NCI-H1048 (cell line): ENCODE data around the gene PRXL2A.
"Not testable (repeated sequence)": the region's sequence is repeated elsewhere in the genome, so short reads cannot be mapped to it uniquely, and the experiment has no call there.

Source experiments
- DNase-seq: peaks from one replicate; lab custom pipeline; 2025; lab: John Stamatoyannopoulos, UW

Gene PRXL2A

DNA sequence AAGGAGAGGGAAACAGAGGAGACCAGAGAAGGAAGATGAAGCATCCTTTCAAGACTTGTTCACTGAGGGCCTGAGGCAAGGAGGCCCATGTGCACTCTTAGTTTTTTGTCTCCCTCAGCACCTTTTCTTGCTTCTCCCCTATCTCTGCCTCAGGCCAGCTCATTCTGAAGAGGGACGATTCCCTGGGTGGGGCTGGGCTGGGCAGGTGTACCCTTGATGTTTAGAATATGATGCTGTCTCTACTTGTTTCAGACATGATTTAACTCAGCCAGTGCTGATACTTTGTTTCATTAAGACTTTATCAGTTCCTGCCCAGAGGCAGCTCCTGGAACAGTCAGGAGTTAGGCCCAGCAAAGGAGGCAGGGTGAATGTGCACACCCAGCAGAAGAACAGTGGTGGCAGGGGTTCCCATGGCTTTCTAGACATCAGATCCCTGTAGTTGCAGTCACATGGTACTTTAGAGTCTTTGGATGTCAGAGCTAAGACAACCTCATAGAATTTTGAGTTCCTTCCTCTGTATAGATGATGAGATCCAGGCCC is 3.4 kb downstream of the PRXL2A start:
- DNase-seq = no peak

DNA sequence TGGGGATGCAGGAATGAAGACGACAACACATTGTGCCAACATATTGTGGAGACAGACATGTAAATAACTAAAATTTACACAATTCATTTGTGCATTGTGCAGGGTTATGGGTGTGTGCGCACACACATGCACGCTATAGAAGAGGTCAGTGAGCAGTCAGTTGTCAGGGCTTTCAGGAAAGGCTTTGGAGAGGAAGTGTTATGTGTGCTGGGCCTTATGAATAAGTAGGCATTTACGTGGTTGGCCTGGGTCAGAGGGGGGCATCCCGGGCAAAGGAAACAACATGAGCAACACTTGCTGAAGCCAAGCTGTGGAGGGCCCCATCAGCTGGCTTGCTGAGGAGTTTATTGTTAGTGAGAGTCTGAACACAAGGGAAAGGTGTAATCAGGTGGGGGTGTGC is 4.1 kb downstream of the PRXL2A start:
- DNase-seq = no peak

DNA sequence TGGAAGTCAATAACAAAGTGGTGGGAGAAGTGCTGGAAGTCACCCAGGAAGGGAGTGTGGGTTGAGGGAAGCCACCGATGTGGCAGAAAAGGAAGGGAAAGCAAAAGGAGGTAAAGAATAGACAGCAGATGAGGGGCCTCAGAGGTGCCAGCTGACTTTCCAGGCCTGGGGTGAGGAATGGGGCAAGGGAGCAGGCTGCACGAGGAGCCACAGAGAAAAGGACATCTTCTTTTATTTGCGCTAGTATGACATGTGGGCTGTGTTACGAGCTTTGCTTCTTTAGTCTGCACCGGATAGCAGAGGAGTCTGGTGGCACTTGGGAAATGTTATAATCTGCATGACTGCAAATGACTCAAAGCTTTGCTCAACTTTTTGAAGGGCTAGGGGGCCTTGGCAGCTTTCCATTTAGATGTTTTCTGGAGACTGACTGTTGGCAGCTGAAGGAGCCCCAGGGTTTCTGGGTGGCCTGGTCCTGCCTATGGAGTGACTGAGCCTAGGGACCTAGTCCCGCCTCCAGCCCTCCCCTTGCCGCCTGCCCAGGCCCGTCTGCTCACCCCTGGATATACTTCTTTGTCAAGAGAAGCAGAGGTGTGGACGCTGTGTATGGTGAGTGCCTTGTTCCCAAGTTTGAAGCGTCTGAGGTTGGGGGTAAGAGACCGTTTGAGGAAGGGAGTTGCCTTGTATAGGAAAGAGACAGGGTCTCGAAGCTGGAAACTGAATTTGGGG is 5.1 kb downstream of the PRXL2A start:
- DNase-seq = no peak

DNA sequence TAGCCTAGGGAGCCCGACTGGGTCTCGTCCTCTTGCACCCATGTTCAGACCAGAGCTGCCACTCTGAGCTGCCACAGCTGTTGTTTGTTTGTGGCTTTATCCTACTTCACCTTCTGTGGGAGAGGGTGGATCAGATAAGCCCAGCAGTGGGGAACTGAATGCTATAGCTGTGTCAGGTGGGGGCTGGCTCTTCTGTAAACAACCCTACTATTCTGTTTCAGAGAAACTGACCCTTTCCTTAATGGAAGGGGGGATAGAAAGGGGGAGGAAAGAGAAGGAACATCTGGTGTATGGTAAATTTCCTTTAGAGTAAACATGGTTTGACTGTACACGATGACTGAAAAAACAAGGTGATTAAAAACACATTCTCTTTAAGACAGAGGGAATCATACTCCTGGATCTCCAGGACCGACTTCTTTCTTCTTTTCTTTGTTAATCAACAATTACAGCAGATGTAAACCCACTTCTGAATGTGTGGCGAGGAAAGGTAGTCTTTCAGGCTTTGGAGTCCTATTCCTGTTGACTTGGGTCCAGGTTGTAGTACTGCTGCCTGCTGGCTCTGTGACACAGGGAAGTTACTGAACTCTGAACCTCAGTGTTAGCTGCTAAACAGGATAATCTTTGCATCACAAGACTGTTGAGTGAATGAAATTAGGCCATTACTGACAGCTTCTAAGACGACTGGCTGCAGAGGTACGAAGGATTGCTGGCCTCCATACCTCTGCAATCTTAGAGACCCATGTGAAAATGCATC is 6.0 kb downstream of the PRXL2A start:
- DNase-seq = no peak

DNA sequence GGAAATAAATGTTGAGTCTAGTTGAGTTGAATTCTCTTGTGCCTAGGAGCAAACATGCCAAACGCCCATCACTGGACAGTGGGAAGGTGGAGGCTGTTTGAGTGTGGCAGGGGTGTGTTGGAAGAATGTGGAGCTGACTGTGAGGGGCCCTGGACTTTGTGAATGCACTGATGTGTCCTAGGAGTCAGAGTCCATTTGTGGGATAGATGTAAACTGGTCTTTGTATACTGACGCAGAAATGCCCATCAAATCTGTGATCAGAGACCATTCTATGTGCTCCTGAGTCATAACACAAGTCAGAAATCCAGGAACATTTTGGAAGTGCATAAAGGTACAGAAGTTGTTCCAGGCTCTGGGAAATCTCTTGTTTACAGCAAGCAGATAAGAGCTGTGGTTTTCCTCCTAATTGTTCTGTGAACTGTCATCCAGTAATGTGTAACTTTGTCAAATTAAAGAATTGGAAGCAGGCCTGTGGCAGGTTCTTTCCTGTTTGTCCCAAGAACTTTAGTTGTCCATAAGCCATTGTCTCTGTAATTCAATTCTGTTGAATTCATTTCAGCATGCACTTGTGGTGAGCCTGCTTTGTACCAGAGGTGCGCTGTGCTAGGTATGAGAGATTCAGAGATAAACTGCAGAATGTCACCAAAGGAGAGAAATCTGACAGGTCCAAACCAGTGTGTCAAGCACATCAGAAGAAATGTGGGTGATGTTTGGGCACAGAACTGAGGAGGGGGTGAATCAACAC is 7.6 kb downstream of the PRXL2A start:
- no peak for DNase-seq

DNA sequence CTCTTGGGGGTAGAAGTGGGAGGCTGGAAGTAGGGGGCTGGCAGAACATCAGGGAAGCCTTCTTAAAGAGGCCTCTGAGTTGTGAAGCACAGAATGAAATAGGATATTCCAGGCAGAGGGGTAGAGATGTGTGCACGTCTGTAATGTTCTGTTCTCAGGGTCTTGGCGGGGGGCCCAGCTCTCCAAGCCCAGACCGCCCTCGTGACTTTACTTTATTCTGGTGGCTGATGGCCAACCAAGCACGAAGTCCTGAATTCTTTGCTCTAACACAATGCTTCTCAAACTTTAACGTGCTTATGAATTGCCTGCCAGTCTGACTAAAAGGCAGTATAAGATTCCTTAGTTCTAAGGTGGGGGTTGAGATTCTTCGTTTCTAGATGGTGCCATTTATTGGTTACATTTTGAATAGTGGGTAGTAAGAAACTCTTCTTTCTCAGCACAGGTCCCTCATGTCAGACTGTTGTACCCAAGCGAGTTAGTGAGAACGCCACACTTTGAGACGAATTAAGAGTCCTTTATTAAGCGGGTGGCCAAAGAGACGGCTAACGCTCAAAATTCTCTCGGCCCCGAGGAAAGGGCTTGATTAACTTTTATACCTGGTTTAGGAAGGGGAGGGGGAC is 8.2 kb downstream of the PRXL2A start:
- no peak for DNase-seq

DNA sequence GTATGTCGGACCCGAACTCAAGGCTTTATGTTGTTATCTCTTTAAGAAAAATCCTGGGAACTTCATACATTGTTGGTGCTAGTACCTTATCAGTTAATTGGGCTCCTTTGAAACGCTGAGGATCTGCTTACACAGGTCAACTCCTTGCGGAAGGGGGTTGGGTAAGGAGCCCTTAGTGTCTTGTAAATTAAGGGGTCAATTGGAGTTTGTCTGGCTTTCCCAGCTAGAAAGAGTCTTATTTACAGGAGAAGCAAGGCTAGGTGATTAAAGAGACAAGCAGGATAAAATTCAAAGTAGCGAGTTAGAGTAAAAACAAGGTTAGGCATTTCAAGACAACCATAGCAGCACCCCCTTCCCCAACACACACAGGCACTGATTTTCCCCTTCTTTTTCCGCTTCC is 8.9 kb downstream of the PRXL2A start:
- DNase-seq = not testable (repeated sequence)

DNA sequence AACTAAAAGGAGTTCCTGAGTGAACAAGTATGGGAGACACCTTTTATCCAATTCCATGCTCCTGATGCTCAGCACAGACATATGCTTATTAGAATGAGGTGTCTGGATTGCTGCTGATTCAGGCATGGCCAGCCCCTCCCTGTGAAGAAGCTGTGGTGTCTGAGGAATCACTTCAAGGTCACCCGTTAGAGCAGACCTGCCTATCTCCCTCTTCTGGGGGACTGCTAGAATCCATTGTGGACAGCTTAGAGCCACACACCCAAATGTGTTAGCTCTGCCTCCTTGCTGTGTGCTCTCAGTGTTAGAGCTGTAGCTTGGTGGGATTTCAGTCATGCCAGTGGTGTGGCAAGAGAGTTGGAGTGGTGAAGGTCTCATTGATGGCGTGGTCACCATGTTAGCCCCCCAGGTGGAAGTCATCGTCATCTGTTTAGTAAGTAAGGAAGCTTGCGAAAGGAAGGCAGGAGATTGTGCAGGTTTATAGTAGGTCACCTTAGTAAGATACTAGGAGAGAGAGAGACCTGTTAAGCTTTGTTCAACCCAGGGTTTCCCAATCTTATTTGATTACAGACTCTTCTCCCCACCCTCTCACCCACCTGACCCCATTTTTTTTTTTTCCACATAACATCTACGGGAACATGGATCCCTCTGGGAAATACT is 12.8 kb downstream of the PRXL2A start:
- no peak for DNase-seq

DNA sequence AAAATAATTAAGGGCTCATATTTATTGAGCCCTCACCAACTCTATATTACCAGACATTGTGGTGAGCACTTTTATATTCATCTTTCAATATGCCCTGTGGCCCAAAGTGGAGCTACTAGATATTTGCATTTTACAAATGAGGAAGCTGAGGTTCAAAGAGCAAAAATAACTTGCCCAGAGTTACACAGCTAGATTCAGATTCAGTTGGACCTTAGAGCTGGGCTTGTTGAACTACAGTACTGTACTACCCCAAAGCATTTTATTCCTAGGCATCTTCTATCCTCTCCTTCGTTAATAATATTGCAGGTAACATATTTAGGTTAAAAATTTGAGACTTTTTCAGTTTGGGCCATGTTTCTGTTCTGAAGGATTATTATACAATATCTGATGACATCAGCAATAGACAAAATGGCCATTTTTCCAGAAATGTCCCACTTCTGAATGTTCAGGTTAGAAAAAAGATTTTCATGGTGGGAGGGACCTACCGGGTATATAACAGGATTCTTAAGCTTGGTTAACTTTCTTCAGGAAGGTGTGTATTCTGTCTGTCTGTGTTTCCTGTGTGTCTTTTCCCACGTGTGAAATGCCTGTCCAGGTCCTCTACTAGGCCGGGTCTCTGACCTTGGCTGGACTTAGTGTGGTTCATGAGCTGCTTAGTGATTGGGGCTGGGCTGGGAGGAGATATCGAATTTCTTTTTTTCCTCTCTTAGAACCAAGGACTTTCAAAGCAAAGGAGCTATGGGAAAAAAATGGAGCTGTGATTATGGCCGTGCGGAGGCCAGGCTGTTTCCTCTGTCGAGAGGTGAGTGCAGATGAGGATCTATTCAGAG is 13.6 kb downstream of the PRXL2A start:
- DNase-seq = no peak

DNA sequence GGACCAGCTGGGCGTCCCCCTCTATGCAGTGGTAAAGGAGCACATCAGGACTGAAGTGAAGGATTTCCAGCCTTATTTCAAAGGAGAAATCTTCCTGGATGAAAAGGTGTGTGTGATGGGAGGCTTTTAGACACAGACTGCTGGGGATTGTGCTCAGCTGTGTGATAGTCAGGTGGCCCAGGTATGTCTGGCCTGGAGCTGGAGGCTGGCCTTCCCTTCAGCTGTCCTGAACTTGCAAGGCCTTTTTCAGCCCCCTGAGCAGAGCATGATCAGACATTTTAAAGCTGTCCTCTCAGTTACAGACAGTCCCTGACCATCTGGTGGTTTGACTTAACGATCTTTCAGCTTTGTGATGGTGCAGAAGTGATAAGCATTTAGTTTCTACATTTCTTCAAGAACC is 17.6 kb downstream of the PRXL2A start:
- DNase-seq = no peak

DNA sequence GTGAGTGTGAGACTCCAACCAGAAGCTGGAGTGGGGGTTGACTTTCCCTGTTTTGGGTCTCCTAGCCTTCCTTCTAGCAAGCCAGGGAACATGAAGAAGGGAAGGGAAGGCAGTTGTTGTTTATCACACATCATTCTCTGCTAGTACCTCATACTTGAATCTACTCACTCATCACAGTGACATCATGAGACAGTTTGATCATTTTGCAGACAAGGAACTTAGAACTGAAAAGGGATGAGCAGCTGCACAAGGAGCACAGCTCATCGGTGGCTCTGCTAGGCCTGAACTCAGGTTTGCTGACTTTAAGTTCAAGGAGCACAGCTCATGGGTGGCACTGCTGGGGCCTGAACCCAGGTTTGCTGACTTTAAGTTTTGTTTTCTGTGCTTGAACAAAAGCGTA is 19.2 kb downstream of the PRXL2A start:
- DNase-seq = no peak

DNA sequence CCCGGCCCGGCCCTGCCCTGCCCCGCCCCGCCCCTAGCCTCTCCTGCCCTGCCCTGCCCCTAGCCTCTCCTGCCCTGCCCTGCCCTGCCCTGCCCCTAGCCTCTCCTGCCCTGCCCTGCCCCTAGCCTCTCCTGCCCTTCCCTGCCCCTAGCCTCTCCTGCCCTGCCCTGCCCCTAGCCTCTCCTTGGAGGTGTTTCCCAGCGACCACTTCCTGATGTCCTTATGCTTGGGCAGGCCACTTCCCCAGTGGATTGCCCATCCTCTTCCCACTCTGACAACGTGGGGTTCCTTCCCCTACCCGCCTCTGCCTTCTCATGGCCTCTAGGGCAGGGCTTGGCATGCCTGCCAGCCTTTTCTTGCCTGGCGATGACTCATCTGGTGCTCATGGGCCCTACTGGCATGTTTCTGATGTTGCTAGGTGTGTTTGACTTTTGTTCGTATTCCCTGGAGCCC is 21.2 kb downstream of the PRXL2A start:
- DNase-seq = no peak

DNA sequence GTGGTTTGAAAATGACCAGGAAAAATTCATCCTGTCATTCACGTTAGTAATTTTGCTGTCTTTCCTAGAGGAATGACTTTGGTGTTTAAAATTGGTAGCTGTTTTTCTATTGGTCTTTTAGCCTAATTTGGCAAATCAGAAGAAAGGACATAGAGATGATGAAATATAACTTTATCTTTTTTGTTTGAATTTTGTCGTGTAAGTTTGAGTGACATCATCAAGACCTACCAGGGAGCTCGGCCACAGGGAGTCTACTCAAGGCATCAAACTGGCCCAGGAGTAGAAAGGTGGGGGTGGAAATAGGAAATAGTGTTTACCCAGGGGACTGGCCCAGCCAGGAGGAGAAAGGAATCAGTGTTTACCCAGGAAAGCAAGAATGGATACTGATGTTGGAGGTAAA is 24.8 kb downstream of the PRXL2A start:
- DNase-seq = no peak

DNA sequence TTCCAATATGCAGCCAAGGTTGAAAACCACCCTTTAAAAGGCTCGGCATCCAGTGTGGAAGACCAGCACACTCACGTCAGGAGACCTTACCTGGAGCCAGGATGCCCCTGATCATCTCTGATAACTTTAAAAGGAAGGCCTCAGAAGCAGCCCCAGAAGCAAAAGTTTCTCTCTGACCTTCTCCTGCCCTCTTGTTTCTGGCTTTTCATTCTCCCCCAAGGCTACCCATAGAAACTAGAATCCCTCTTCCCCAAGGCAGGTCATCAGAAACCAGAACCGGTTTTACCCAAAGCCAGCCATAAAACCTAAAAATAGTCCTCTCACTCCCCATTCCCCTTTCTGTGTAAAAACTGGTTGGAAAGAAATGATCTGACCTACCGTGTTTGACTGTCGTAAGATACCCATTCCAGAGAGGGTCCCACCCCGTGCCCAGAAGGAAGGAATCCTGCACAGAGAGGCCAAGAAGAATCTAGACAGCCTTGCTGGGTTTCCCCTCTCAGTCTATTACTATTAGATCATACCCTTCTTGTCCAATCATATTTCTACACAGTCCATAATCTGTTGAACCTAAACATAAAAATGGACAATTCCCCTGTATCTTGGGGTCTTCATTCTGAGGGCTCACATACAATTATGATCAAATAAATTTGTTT is 28.2 kb downstream of the PRXL2A start:
- no peak for DNase-seq

DNA sequence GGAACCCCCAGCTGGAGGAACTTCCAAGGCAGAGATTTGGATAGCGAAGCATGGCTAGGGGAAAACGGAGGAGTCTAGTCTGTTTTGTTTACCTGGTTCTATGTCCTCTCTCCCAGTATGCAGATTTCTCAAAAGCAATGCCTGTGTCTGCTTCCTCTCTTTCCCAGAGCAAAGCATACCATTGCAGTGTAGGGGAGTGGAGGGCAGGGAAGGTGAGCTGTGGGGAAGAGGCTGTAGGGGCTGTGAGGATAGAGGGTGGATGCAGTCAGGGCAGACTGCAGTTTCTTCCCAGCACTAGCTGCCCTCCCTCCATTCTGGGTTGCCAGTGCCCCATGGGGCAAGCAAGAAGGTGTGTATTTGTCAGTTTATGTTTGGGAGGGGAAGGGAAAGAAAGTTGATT is 28.9 kb downstream of the PRXL2A start:
- DNase-seq = no peak

DNA sequence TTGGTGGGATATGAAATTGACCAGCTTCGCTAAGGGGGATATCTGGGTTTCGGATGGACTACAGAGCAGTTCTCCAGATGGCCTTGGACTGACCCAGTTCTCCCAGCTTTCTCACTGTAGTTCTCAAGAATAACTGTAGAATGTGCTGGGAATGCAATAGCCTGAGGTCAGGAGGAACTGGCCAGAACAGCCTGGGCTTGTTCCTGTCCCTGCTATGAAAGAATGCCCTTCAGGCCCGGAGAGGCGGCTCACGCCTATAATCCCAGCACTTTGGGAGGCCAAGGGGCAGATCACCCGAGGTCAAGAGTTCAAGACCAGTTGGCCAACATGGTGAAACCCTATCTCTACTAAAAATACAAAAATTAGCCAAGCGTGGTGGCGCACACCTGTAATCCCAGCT is 33.5 kb downstream of the PRXL2A start:
- DNase-seq = no peak

DNA sequence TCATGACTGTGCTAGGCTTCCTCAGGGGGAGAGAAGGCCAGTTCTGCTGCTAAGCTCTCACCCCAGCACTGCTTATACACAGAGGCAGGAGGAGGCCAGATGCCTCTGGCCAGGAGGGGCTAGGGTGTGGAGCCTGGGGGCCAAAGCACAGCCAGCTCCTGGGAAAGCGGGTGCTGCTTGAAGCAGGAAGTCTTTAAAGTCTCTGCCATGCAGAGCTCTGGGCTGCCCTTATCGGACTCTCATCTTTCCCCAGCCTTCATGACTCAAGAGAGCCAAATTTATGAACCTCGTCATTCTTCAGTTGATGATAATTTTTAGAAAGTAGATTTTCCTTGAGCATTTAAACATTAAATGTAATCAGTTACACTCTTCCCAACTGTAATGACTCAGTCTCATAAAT is 34.5 kb downstream of the PRXL2A start:
- DNase-seq = no peak

DNA sequence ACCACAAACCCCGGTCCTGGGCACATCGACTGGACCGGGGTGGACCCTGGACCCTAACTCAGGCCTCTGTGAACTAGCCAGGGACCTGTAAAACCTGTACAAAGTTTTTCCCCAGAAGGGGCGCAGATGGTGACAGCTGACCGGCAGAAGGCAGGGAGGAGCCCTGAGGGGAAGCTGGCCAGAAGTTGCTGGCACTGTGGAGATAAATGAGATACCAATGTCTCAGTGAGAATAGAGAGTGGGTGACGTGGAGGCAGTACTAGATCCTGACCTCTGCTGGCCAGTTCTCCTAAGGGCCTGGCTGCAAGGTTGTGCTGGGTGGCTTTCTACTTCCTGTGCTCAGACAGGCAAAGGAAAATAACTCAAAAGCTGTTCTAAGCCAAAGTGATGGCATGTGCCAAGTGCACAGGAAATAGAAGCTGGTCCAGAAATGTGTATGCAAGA is 35.2 kb downstream of the PRXL2A start:
- no peak for DNase-seq

DNA sequence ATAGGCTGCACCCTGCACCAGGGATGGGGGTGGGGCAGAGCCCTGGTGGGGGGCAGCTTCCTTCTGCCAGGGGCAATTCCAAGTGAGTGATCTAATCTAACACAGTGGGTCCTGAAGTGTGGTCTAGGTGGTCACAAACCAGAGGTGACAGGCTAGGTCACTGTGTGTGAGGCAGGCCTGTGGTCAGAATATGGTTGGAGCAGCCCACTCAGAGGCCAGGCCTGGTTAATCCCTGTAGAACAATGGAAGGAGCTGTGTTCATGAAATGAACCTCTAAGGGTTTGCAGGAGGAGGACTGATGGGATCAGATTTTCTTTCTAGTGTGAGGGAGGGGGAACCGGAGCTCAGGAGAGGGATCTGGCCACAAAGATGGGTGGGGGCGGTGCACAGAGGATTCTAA is 35.8 kb downstream of the PRXL2A start:
- DNase-seq = no peak

DNA sequence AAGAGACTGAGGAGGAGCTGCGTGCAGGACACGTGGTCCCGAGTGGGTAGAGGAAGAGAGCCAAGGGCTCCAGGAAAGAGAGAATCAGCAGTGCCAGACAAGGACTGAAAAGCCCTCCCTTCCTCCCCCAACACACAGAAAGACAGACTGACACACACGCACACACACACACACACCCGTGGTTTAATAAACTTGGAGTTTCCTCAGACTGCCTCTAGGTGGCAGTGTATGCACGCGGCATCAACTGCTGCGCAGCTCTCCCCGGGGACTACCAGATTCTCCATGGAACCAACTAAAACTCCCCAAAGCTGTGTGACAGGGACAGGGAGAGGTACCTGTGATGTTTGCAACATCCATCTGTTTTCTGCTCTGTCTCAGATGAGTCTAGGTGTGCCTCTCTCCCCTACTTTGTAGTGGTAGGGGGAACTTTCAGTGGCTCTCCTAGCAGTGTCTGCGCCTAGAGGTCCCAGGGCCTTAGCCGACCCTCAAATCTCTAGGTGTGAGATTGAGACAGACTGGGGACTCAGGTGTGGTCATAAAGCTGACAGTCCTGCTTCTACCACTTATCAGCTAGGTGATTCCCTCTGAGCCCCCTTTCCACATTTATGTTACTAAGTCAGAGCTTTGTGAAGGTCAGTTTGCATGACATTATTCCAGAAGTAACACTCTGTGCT is 36.4 kb downstream of the PRXL2A start:
- no peak for DNase-seq
